ENCODE results near the gene NHLRC1. TPM values are rescaled to one million over a fixed set of nuclear protein-coding genes. Genes with fewer than 3 reads are reported as not detected.
A peak's percentile ranks its signal among the peaks of the same experiment; 100 is the strongest.

Gene NHLRC1
- total and polyA plus RNA-seq, 10 donors = 0.79 to 3.4 (median 1.4) TPM

DNA sequence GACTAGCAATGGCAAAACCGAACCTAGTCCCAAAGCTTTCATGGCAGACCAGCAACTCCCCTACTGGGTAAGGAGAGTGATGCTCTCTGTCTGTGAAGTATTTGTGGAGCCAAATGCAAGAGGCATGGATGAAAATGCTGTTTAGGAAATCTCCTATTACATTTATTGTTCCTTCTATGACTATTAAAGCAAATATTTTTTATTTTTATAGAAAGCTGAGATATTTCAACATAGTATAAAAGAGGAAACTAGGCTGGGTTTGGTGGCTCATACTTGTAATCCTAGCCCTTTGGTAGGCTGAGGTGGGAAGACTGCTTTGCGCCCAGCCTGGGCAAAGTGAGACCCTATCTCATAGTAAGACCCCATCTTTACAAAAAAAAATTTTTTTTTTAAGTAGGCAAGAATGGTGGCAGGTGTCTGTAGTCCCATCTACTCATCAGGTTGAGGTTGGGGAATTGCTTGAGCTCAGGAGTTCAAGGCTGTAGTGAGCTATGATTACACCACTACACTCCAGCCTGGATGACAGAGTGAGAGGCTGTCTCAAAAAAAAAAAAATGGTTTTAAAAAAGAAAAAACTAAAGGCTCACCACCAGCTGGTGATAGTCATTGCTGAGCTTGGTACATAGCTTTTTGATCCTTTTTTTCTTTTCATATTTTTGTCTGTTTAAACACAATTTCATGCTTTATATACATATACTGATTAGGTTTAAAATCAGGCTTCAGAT lies 44.0 kb upstream of the NHLRC1 start:
- TF ChIP-seq POLR2AphosphoS5 (IDR thresholded peaks at IDR 0.05) = no peak
- H3K4me1 ChIP-seq = peaks cover 0 to 7% (median 0%) of the 10 kb centered on the region in 6 donors
- intact Hi-C loops (cut with DNase I; ENCODE audit: low total_unique reads) = no loop called here
- peaks cover 0 to 100% (median 69%) of the 10 kb centered on the region in 6 donors for H3K36me3 ChIP-seq
- no peaks in the 10 kb centered on the region for H3K27me3 ChIP-seq (replicated peaks in 1 of 7)
- DNase-seq = no peak
- H3K27ac ChIP-seq = peak overlapping the region in 2 of 8 donors; percentile 36 to 57
- H3K9me3 ChIP-seq = peaks cover 0 to 11% (median 6%) of the 10 kb centered on the region in 8 donors
- no peak overlapping the region for H3K4me3 ChIP-seq
- WGBS, 5 donors = 84 to 95% (median 86%) methylated on average over 2 of the region's 2 CpGs

DNA sequence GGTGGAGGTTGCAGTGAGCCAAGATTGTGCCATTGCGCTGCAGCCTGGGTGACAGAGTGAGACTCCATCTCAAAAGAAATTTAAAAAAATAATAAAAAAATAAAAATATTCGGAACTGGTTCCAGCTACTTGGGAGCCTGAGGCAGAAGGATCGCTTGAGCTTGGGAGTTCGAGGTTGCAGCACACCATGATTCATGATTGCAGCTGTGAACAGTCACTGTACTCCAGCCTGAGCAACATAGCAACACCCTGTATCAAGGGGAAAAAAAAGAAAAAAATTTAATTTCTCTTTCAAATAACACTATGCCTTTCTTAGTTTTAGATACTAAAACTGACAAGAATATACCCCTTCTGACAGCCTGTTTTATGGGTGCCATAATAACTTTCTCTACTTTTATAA lies 43.3 kb upstream of the NHLRC1 start:
- H3K27ac ChIP-seq = peak overlapping the region in 2 of 8 donors; percentile 36 to 57
- H3K36me3 ChIP-seq = peaks cover 0 to 100% (median 74%) of the 10 kb centered on the region in 6 donors
- no peak for DNase-seq
- 86 to 98% (median 91%) methylated on average over 4 of the region's 4 CpGs for WGBS, 5 donors
- peaks cover 0 to 11% (median 6%) of the 10 kb centered on the region in 8 donors for H3K9me3 ChIP-seq
- H3K4me1 ChIP-seq = peaks cover 0 to 12% (median 0%) of the 10 kb centered on the region in 6 donors
- intact Hi-C loops (cut with DNase I; ENCODE audit: low total_unique reads) = no loop called here
- TF ChIP-seq POLR2AphosphoS5 (IDR thresholded peaks at IDR 0.05) (no peak), POLR2A (IDR thresholded peaks at IDR 0.05) (no peak)
- TF ChIP-seq, protein P1, sequence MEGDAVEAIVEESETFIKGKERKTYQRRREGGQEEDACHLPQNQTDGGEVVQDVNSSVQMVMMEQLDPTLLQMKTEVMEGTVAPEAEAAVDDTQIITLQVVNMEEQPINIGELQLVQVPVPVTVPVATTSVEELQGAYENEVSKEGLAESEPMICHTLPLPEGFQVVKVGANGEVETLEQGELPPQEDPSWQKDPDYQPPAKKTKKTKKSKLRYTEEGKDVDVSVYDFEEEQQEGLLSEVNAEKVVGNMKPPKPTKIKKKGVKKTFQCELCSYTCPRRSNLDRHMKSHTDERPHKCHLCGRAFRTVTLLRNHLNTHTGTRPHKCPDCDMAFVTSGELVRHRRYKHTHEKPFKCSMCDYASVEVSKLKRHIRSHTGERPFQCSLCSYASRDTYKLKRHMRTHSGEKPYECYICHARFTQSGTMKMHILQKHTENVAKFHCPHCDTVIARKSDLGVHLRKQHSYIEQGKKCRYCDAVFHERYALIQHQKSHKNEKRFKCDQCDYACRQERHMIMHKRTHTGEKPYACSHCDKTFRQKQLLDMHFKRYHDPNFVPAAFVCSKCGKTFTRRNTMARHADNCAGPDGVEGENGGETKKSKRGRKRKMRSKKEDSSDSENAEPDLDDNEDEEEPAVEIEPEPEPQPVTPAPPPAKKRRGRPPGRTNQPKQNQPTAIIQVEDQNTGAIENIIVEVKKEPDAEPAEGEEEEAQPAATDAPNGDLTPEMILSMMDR (IDR thresholded peaks at IDR 0.05 in 8 of 11, conservative IDR thresholded peaks at IDR 0.05 in 3 of 11) = no peak
- no peak overlapping the region for H3K4me3 ChIP-seq
- H3K27me3 ChIP-seq (replicated peaks in 1 of 7) = no peaks in the 10 kb centered on the region

DNA sequence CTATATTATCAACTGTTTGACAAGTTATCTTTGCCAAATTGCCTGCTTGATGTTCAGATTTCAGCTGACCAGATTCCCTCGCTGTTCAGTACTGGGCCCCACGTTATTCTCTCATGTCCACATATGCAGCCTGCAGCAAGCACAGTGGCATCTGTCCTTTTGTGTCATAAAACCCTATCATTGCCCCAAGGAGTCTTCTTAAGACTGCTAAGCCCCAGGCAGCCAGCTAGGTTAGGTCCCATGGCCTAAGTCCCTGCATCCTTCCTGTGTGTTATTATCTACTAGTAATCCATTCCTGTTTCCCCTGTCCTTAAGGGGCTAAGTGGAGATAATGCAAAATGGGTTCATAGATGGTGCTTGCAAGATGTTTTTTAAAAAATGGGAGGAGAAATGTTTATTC lies 39.9 kb upstream of the NHLRC1 start:
- no peak overlapping the region for H3K4me3 ChIP-seq
- H3K27me3 ChIP-seq (replicated peaks in 1 of 7) = no peaks in the 10 kb centered on the region
- TF ChIP-seq, protein P1 (IDR thresholded peaks at IDR 0.05 in 8 of 11, conservative IDR thresholded peaks at IDR 0.05 in 3 of 11) = no peak
- TF ChIP-seq POLR2AphosphoS5 (IDR thresholded peaks at IDR 0.05) (no peak), POLR2A (IDR thresholded peaks at IDR 0.05) (no peak)
- intact Hi-C loops (cut with DNase I; ENCODE audit: low total_unique reads) = loop anchor here (5.0 kb wide), 1 partner anchor 100 kb away; the partner anchor contains the start of gene DEK
- no peak for DNase-seq
- H3K9me3 ChIP-seq = no peaks in the 10 kb centered on the region
- peaks cover 0 to 81% (median 55%) of the 10 kb centered on the region in 6 donors for H3K36me3 ChIP-seq
- WGBS, 5 donors = 92 to 97% (median 94%) methylated on average over 2 of the region's 2 CpGs
- H3K4me1 ChIP-seq = peaks cover 0 to 12% (median under 1%) of the 10 kb centered on the region in 6 donors
- H3K27ac ChIP-seq = no peak overlapping the region

DNA sequence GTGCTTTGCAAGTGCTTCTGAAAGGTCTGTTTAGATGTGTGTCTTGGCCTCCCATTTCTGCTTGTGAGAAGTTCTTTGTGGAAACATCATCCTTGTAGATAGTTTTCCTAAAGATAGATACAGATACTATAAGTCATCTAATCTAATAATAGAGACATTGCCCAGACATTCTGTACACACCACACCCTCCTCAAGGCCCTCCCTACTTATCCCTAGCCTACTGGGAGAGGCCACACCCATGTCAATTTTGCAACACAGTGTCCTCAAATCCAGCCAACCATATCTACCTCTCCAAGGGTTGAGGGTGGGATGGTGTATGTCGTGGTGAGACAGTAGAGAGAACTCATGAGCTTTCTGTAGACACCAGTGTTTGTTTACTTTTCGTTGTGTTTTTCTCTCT lies 39.0 kb upstream of the NHLRC1 start:
- H3K9me3 ChIP-seq = no peaks in the 10 kb centered on the region
- DNase-seq = no peak
- intact Hi-C loops (cut with DNase I; ENCODE audit: low total_unique reads) = loop anchor here (5.0 kb wide), 1 partner anchor 101 kb away; the partner anchor contains the start of gene DEK
- no peak overlapping the region for H3K4me3 ChIP-seq
- no peaks in the 10 kb centered on the region for H3K27me3 ChIP-seq (replicated peaks in 1 of 7)
- peak overlapping the region in 4 of 8 donors; percentile 7 to 50 (median 23) for H3K27ac ChIP-seq
- H3K4me1 ChIP-seq = peaks cover 0 to 18% (median 7%) of the 10 kb centered on the region in 6 donors
- no peak for TF ChIP-seq POLR2AphosphoS5 (IDR thresholded peaks at IDR 0.05)
- TF ChIP-seq, protein P1 (IDR thresholded peaks at IDR 0.05 in 8 of 11, conservative IDR thresholded peaks at IDR 0.05 in 3 of 11) = no peak
- no peak for TF ChIP-seq POLR2A (IDR thresholded peaks at IDR 0.05)
- WGBS, 5 donors = 84 to 96% (median 94%) methylated on average over 2 of the region's 2 CpGs
- H3K36me3 ChIP-seq = peaks cover 0 to 71% (median 47%) of the 10 kb centered on the region in 6 donors

Data from spleen (tissue), 11 donors.